LNCaP clone FGC (cell line): ENCODE measurements around the gene NPSR1.

Experiments
- DNase-seq: peaks from one replicate; pipeline ENCODE4 v3.0.0-alpha.2; 2011; ENCODE audit warnings: low read depth
- H3K4me3 ChIP-seq: 2 replicates; pipeline ENCODE4 v1.5.1; 2011; ENCODE audit warnings: mild to moderate bottlenecking, low read depth, low read length, control low read depth
- CTCF ChIP-seq: IDR thresholded peaks from 2 replicates; pipeline ENCODE4 v1.5.1; 2012; ENCODE audit warnings: mild to moderate bottlenecking; ENCODE audit not compliant: control insufficient read depth, insufficient read depth; ENCODE audit errors: extremely low read depth

Gene NPSR1

GRCh38 chr7:34756025-34756437 is 98.0 kb downstream of the NPSR1 start:
- H3K4me3 ChIP-seq = no peak overlapping the region
- DNase-seq = no peak
- no peak for TF ChIP-seq CTCF

GRCh38 chr7:34756691-34757090 is 98.7 kb downstream of the NPSR1 start:
- DNase-seq = no peak
- TF ChIP-seq CTCF = no peak

GRCh38 chr7:34757570-34758110 is 99.6 kb downstream of the NPSR1 start:
- TF ChIP-seq CTCF = no peak
- DNase-seq = no peak
- H3K4me3 ChIP-seq = no peak overlapping the region

More at GRCh38 chr7:34756691-34757090, 98.7 kb downstream of the NPSR1 start:
- H3K4me3 ChIP-seq = no peak overlapping the region

- no peak overlapping the region for H3K4me3 ChIP-seq
- no peak for DNase-seq
- TF ChIP-seq CTCF = no peak
Observed at GRCh38 chr7:34758111-34758601, 100.1 kb downstream of the NPSR1 start.

- peak; percentile 71 for TF ChIP-seq CTCF
- no peak overlapping the region for H3K4me3 ChIP-seq
- no peak for DNase-seq
Observed at GRCh38 chr7:34759477-34760125, 101.6 kb downstream of the NPSR1 start.

GRCh38 chr7:34760271-34760670 is 102.3 kb downstream of the NPSR1 start:
- TF ChIP-seq CTCF = no peak
- no peak for DNase-seq
- H3K4me3 ChIP-seq = no peak overlapping the region

GRCh38 chr7:34761206-34761605 is 103.2 kb downstream of the NPSR1 start:
- TF ChIP-seq CTCF = no peak
- no peak overlapping the region for H3K4me3 ChIP-seq
- no peak for DNase-seq
